Neural cell (in vitro differentiated cells): ENCODE data around the gene MKRN2OS. TPM values are rescaled to one million over a fixed set of nuclear protein-coding genes. Genes with fewer than 3 reads are reported as not detected.

Source experiments
- H2AFZ ChIP-seq: fragments of 200-600, 300-800 bp; sonication (generic), shearing (Covaris generic); 2 replicates; pipeline ENCODE4 v1.6.0; 2014; ENCODE audit warnings: low read depth, mild to moderate bottlenecking, antibody characterized with exemption, low read length, moderate library complexity
- H3F3A ChIP-seq: fragments of 200-600 bp; shearing (Covaris generic); 2 replicates; pipeline ENCODE4 v1.6.1; 2016; ENCODE audit warnings: mild to moderate bottlenecking, moderate library complexity, mixed read lengths, antibody characterized with exemption, low read length; ENCODE audit not compliant: insufficient read depth, poor library complexity, severe bottlenecking
- H3K27ac ChIP-seq: fragments of 200-600, 300-800 bp; sonication (generic), shearing (Covaris generic); 2 replicates; pipeline ENCODE4 v1.5.1; 2014; ENCODE audit warnings: mild to moderate bottlenecking, low read length, moderate library complexity
- H3K27me3 ChIP-seq: fragments of 300-800, 200-600 bp; sonication (generic), shearing (Covaris generic); 2 replicates; pipeline ENCODE4 v1.6.0; 2014; ENCODE audit warnings: mild to moderate bottlenecking, low read depth, low read length, moderate library complexity; ENCODE audit not compliant: insufficient read depth
- H3K36me3 ChIP-seq: fragments of 300-800, 200-600 bp; sonication (generic), shearing (Covaris generic); 2 replicates; pipeline ENCODE4 v1.5.1; 2014; ENCODE audit warnings: mild to moderate bottlenecking, antibody characterized with exemption, low read length, moderate library complexity; ENCODE audit not compliant: insufficient read depth
- H3K4me2 ChIP-seq: fragments of 300-800, 200-600 bp; sonication (generic), shearing (Covaris generic); 2 replicates; pipeline ENCODE4 v1.6.0; 2014; ENCODE audit warnings: mild to moderate bottlenecking, low read length
- H3K4me3 ChIP-seq: fragments of 300-800, 200-600 bp; sonication (generic), shearing (Covaris generic); 2 replicates; pipeline ENCODE4 v1.5.1; 2014; ENCODE audit warnings: mild to moderate bottlenecking, low read length, moderate library complexity
- H3K79me2 ChIP-seq: fragments of 200-600 bp; shearing (Covaris generic); replicated peaks from 2 replicates; pipeline ENCODE4 v1.6.0; 2014; ENCODE audit warnings: mild to moderate bottlenecking, low read length, moderate library complexity; ENCODE audit not compliant: insufficient read depth
- H3K9ac ChIP-seq: fragments of 300-800, 200-600 bp; sonication (generic), shearing (Covaris generic); 2 replicates; pipeline ENCODE4 v1.6.1; 2016; ENCODE audit warnings: mild to moderate bottlenecking, low read length, mixed read lengths
- H3K9me2 ChIP-seq: fragments of 200-600 bp; shearing (Covaris generic); 2 replicates; pipeline ENCODE4 v1.6.1; 2016; ENCODE audit warnings: mild to moderate bottlenecking, low read length, mixed read lengths; ENCODE audit not compliant: insufficient read depth
- H3K9me3 ChIP-seq: fragments of 200-600, 300-800 bp; sonication (generic), shearing (Covaris generic); 2 replicates; pipeline ENCODE4 v1.6.1; 2016; ENCODE audit warnings: mild to moderate bottlenecking, mixed run types, low read length, moderate library complexity, mixed read lengths
- H4K20me1 ChIP-seq: fragments of 200-600 bp; shearing (Covaris generic); 2 replicates; pipeline ENCODE4 v1.6.1; 2016; ENCODE audit warnings: mild to moderate bottlenecking, mixed run types; ENCODE audit not compliant: insufficient read depth
- EP300 ChIP-seq: fragments of 450-650 bp; conservative IDR thresholded peaks from 2 replicates; pipeline ENCODE4 v1.6.1; 2014; ENCODE audit warnings: antibody characterized with exemption, mild to moderate bottlenecking, moderate library complexity; ENCODE audit not compliant: poor library complexity, severe bottlenecking
- EZH2 ChIP-seq: fragments of 200-600, 300-800 bp; shearing (Covaris generic), sonication (generic); IDR thresholded peaks from 2 replicates; pipeline ENCODE4 v1.6.1; 2014; ENCODE audit warnings: antibody characterized with exemption, low read length, borderline replicate concordance, mild to moderate bottlenecking; ENCODE audit not compliant: insufficient read depth, poor library complexity, severe bottlenecking
- MXI1 ChIP-seq: fragments of 450-650 bp; conservative IDR thresholded peaks from 2 replicates; pipeline ENCODE4 v1.6.1; 2014; ENCODE audit warnings: antibody characterized with exemption, mild to moderate bottlenecking; ENCODE audit not compliant: poor library complexity, severe bottlenecking
- POLR2AphosphoS5 ChIP-seq: IDR thresholded peaks from 2 replicates; pipeline ENCODE4 v1.6.1; 2012
- RAD21 ChIP-seq: fragments of 450-650 bp; conservative IDR thresholded peaks from 2 replicates; pipeline ENCODE4 v1.6.1; 2014; ENCODE audit warnings: antibody characterized with exemption, mild to moderate bottlenecking, moderate library complexity
- SMC3 ChIP-seq: fragments of 450-650 bp; conservative IDR thresholded peaks from 2 replicates; pipeline ENCODE4 v1.6.1; 2014; ENCODE audit warnings: antibody characterized with exemption, mild to moderate bottlenecking, moderate library complexity; ENCODE audit not compliant: poor library complexity
- TAF1 ChIP-seq: IDR thresholded peaks from 2 replicates; pipeline ENCODE4 v1.6.1; 2012; ENCODE audit warnings: low read depth
- polyA plus RNA-seq: library from polyadenylated mRNA; depleted of rRNA; stranded (reverse); fragments of >200 nt; gene quantifications from 2 replicates; pipeline ENCODE4 v1.2.3, GENCODE V29; 2014
- TF ChIP-seq, protein P1 (sequence below): IDR thresholded peaks from 2 replicates; pipeline ENCODE4 v1.6.1; 2012; ENCODE audit warnings: borderline replicate concordance
- TF ChIP-seq, protein P2 (sequence below): fragments of 450-650 bp; IDR thresholded peaks from 2 replicates; pipeline ENCODE4 v1.5.1; 2014; ENCODE audit warnings: antibody characterized with exemption, mild to moderate bottlenecking, moderate library complexity; ENCODE audit not compliant: poor library complexity, severe bottlenecking

Gene MKRN2OS
- polyA plus RNA-seq, 1 donor from 2014 or later, result 0.36 TPM

DNA sequence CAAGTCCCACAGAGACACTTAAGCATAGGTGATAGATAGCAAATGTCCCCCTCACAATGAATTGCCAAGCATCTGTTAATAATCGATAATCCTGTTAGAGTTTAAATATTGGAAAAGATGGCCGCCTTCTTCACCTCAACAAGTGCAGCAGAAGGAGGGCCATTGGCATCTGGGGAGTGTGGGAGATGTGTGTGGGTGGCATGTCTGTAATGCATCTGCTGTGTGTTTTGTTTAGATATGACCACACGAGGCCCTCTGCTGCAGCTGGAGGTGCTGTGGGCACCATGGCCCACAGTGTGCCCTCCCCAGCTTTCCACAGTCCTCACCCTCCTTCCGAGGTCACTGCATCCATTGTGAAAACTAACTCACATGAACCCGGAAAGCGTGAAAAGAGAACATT lies 24.5 kb upstream of the MKRN2OS start:
- H3K4me2 ChIP-seq, result no peak overlapping the region
- no peaks in the 10 kb centered on the region for H3K27me3 ChIP-seq
- TF ChIP-seq, protein P1, sequence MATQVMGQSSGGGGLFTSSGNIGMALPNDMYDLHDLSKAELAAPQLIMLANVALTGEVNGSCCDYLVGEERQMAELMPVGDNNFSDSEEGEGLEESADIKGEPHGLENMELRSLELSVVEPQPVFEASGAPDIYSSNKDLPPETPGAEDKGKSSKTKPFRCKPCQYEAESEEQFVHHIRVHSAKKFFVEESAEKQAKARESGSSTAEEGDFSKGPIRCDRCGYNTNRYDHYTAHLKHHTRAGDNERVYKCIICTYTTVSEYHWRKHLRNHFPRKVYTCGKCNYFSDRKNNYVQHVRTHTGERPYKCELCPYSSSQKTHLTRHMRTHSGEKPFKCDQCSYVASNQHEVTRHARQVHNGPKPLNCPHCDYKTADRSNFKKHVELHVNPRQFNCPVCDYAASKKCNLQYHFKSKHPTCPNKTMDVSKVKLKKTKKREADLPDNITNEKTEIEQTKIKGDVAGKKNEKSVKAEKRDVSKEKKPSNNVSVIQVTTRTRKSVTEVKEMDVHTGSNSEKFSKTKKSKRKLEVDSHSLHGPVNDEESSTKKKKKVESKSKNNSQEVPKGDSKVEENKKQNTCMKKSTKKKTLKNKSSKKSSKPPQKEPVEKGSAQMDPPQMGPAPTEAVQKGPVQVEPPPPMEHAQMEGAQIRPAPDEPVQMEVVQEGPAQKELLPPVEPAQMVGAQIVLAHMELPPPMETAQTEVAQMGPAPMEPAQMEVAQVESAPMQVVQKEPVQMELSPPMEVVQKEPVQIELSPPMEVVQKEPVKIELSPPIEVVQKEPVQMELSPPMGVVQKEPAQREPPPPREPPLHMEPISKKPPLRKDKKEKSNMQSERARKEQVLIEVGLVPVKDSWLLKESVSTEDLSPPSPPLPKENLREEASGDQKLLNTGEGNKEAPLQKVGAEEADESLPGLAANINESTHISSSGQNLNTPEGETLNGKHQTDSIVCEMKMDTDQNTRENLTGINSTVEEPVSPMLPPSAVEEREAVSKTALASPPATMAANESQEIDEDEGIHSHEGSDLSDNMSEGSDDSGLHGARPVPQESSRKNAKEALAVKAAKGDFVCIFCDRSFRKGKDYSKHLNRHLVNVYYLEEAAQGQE, result no peak
- TF ChIP-seq TAF1, result no peak
- TF ChIP-seq EZH2, result no peak
- TF ChIP-seq, protein P2, sequence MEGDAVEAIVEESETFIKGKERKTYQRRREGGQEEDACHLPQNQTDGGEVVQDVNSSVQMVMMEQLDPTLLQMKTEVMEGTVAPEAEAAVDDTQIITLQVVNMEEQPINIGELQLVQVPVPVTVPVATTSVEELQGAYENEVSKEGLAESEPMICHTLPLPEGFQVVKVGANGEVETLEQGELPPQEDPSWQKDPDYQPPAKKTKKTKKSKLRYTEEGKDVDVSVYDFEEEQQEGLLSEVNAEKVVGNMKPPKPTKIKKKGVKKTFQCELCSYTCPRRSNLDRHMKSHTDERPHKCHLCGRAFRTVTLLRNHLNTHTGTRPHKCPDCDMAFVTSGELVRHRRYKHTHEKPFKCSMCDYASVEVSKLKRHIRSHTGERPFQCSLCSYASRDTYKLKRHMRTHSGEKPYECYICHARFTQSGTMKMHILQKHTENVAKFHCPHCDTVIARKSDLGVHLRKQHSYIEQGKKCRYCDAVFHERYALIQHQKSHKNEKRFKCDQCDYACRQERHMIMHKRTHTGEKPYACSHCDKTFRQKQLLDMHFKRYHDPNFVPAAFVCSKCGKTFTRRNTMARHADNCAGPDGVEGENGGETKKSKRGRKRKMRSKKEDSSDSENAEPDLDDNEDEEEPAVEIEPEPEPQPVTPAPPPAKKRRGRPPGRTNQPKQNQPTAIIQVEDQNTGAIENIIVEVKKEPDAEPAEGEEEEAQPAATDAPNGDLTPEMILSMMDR, result no peak
- TF ChIP-seq SMC3, result no peak
- TF ChIP-seq EP300, result no peak
- TF ChIP-seq MXI1, result no peak
- no peak for TF ChIP-seq POLR2AphosphoS5
- no peak for TF ChIP-seq RAD21
- no peak overlapping the region for H2AFZ ChIP-seq
- H3F3A ChIP-seq, result no peaks in the 10 kb centered on the region
- no peak overlapping the region for H3K27ac ChIP-seq
- no peak overlapping the region for H3K9ac ChIP-seq
- no peaks in the 10 kb centered on the region for H3K9me2 ChIP-seq
- H3K9me3 ChIP-seq, result peaks cover 4% of the 10 kb centered on the region
- H3K4me3 ChIP-seq, result no peak overlapping the region
- no peaks in the 10 kb centered on the region for H4K20me1 ChIP-seq
- H3K79me2 ChIP-seq, result peaks cover 32% of the 10 kb centered on the region
- H3K36me3 ChIP-seq, result peaks cover 8% of the 10 kb centered on the region

GRCh38 chr3:12568747-12569146 lies 23.4 kb upstream of the MKRN2OS start:
- H3K4me3 ChIP-seq, result no peak overlapping the region
- H3K27ac ChIP-seq, result no peak overlapping the region
- H3K9me3 ChIP-seq, result peaks cover 4% of the 10 kb centered on the region
- no peaks in the 10 kb centered on the region for H4K20me1 ChIP-seq
- H3K9ac ChIP-seq, result no peak overlapping the region
- H3K9me2 ChIP-seq, result no peaks in the 10 kb centered on the region
- H3K79me2 ChIP-seq, result peaks cover 40% of the 10 kb centered on the region
- TF ChIP-seq POLR2AphosphoS5, result no peak
- no peak for TF ChIP-seq TAF1
- TF ChIP-seq, protein P1, result no peak
- TF ChIP-seq EP300, result no peak
- TF ChIP-seq, protein P2, result no peak
- no peak for TF ChIP-seq EZH2
- no peak for TF ChIP-seq MXI1
- TF ChIP-seq SMC3, result no peak
- TF ChIP-seq RAD21, result no peak
- no peaks in the 10 kb centered on the region for H3F3A ChIP-seq
- peaks cover 8% of the 10 kb centered on the region for H3K36me3 ChIP-seq
- H3K4me2 ChIP-seq, result no peak overlapping the region
- H2AFZ ChIP-seq, result no peak overlapping the region
- no peaks in the 10 kb centered on the region for H3K27me3 ChIP-seq
